ENCODE measurements around the gene PPP1R14C. TPM values are rescaled to one million over a fixed set of nuclear protein-coding genes. Genes with fewer than 3 reads are reported as not detected.

The PPP1R14C gene
- total and polyA plus RNA-seq, 2 of the 13 experiments (the other 11 are each of a cell fraction or from before 2014, with no cell fraction given), result not detected

- FAIRE-seq, result no peak
- H3K79me2 ChIP-seq (ENCODE audit: insufficient read depth, low read length), result no peaks in the 10 kb centered on the region
- in situ Hi-C loops (cut with HindIII; ENCODE audit: extremely low pct_ligation_motif_present, low pct_unique_long_range_greater_than_20kb) (no loop called here), intact Hi-C loops (cut with micrococcal nuclease; ENCODE audit: unreplicated experiment) (no loop called here)
- DNase-seq (ENCODE audit: low spot score), result no peak
- no peak overlapping the region for H3K4me3 ChIP-seq (replicated peaks in 1 of 3; ENCODE audit: insufficient read depth in 1 of 3, low read depth in 2 of 3, low read length in 3 of 3)
- 0% methylated on average over 4 of the region's 4 CpGs for WGBS (ENCODE audit: low lambda C conversion rate)
- no peaks in the 10 kb centered on the region for H4K20me1 ChIP-seq (ENCODE audit: insufficient read depth, low read length)
- ChIA-PET CTCF (ENCODE audit: low intra/inter-chr PET ratio, low total read pairs) (no interaction called here), POLR2A (no interaction called here)
- no peak overlapping the region for H3K4me2 ChIP-seq (ENCODE audit: low read depth, low read length)
- peaks cover 2 to 21% of the 10 kb centered on the region in 2 experiments; a peak in 4 of 5 replicates for H3K27me3 ChIP-seq (ENCODE audit: control insufficient read depth in 1 of 2, insufficient read depth in 2 of 2, low read length in 2 of 2)
- BruUV-seq (replicated peaks), result no TSS peak
- TF ChIP-seq TEAD2 (CRISPR knock-in tag; IDR thresholded peaks at IDR 0.05) (no peak), SIX1 (CRISPR knock-in tag; IDR thresholded peaks at IDR 0.05; ENCODE audit: borderline replicate concordance) (no peak), ZNF124 (CRISPR knock-in tag; IDR thresholded peaks at IDR 0.05) (no peak), ZBTB38 (CRISPR knock-in tag; IDR thresholded peaks at IDR 0.05) (no peak), ZBTB42 (CRISPR knock-in tag; IDR thresholded peaks at IDR 0.05) (no peak), ATAD3A (CRISPR knock-in tag; IDR thresholded peaks at IDR 0.05) (no peak), DNMT3B (CRISPR knock-in tag; conservative IDR thresholded peaks at IDR 0.05) (no peak), NFKB2 (CRISPR knock-in tag; IDR thresholded peaks at IDR 0.05; ENCODE audit: borderline replicate concordance) (no peak), FLYWCH1 (CRISPR knock-in tag; IDR thresholded peaks at IDR 0.05) (no peak), ZNF816 (CRISPR knock-in tag; IDR thresholded peaks at IDR 0.05; ENCODE audit: borderline replicate concordance) (no peak), ZNF605 (CRISPR knock-in tag; IDR thresholded peaks at IDR 0.05) (no peak), PRPF4 (IDR thresholded peaks at IDR 0.05; ENCODE audit: low read depth, low read length, poor library complexity, severe bottlenecking) (no peak), ZNF224 (CRISPR knock-in tag; IDR thresholded peaks at IDR 0.05) (no peak), ZFP36 (IDR thresholded peaks at IDR 0.05; ENCODE audit: borderline replicate concordance, low read depth, low read length, partially characterized antibody) (no peak), ZNF563 (CRISPR knock-in tag; IDR thresholded peaks at IDR 0.05) (no peak), POGK (CRISPR knock-in tag; conservative IDR thresholded peaks at IDR 0.05) (no peak), SETDB1 (CRISPR knock-in tag; IDR thresholded peaks at IDR 0.05; ENCODE audit: borderline replicate concordance) (no peak), MYC (CRISPR knock-in tag; IDR thresholded peaks at IDR 0.05; ENCODE audit: borderline replicate concordance) (no peak), ZNF792 (CRISPR knock-in tag; IDR thresholded peaks at IDR 0.05) (no peak)
- no peaks in the 10 kb centered on the region for H3K4me1 ChIP-seq (ENCODE audit: insufficient read depth, low read length)
- no peak for ATAC-seq
- no peaks in the 10 kb centered on the region for H3K36me3 ChIP-seq (replicated peaks in 1 of 2; ENCODE audit: control insufficient read depth in 1 of 2, insufficient read depth in 2 of 2, low read length in 2 of 2)
- H3K9ac ChIP-seq (ENCODE audit: insufficient read depth, low read depth, low read length), result no peak overlapping the region
- H3K27ac ChIP-seq (ENCODE audit: extremely low read length, insufficient read depth, low read length), result no peak overlapping the region
- no peak overlapping the region for H2AFZ ChIP-seq (ENCODE audit: low read length)
- H3K9me3 ChIP-seq (ENCODE audit: low read length), result no peaks in the 10 kb centered on the region
Observed at GRCh38 chr6:150254770-150255169, 111.9 kb downstream of the PPP1R14C start.

Data from HepG2 (cell line).